ENCODE measurements around the gene HSF5. TPM values are rescaled to one million over a fixed set of nuclear protein-coding genes. Genes with fewer than 3 reads are reported as not detected.
A peak's percentile ranks its signal among the peaks of the same experiment; 100 is the strongest.

The HSF5 gene
- total RNA-seq, 2 donors from 2014 or later: 0.09 to 0.22 TPM

DNA sequence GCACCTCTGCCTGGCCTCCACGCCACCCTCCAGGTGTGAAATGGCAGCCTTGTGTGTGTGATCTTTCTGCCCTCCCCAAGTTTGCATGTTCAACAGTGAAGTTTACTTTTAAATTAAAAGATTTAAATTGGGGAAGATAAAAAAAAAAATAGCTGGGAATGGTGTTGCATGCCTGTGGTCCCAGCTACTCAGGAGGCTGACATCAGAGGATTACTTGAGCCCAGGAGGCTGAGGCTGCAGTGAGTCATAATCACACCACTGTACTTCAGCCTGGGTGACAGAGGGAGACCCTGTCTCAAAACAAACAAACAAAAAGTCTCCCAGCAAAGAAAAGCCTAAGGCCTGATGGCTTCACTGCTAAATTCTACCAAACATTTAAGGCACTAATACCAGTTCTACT is 35.5 kb downstream of the HSF5 start:
- H3K4me3 ChIP-seq (ENCODE audit: low read length): no peak overlapping the region
- no peak overlapping the region for H3K27ac ChIP-seq (ENCODE audit: low read depth, low read length)
- peaks cover 3% of the 10 kb centered on the region for H3K27me3 Mint-ChIP-seq (ENCODE audit: insufficient read depth)
- H3K4me3 Mint-ChIP-seq: no peak overlapping the region
- no peaks in the 10 kb centered on the region for H3K36me3 ChIP-seq (ENCODE audit: control insufficient read depth, insufficient read depth, low read length)
- no peaks in the 10 kb centered on the region for H3K4me1 Mint-ChIP-seq
- peak; percentile 56 for DNase-seq
- no peaks in the 10 kb centered on the region for H3K36me3 Mint-ChIP-seq (ENCODE audit: low read depth)
- H3K4me1 ChIP-seq (ENCODE audit: control insufficient read depth, insufficient read depth, low read length): no peaks in the 10 kb centered on the region
- H3K27ac Mint-ChIP-seq: no peak overlapping the region
- WGBS, 2 experiments (ENCODE audit: insufficient coverage in 1 of 2, insufficient read length in 1 of 2): 92 to 100% methylated on average over 1 of the region's 1 CpG
- H3K27me3 ChIP-seq (ENCODE audit: control insufficient read depth, insufficient read depth, low read length, poor library complexity, severe bottlenecking): no peaks in the 10 kb centered on the region
- H3K9me3 Mint-ChIP-seq: no peaks in the 10 kb centered on the region
- TF ChIP-seq, protein P1, sequence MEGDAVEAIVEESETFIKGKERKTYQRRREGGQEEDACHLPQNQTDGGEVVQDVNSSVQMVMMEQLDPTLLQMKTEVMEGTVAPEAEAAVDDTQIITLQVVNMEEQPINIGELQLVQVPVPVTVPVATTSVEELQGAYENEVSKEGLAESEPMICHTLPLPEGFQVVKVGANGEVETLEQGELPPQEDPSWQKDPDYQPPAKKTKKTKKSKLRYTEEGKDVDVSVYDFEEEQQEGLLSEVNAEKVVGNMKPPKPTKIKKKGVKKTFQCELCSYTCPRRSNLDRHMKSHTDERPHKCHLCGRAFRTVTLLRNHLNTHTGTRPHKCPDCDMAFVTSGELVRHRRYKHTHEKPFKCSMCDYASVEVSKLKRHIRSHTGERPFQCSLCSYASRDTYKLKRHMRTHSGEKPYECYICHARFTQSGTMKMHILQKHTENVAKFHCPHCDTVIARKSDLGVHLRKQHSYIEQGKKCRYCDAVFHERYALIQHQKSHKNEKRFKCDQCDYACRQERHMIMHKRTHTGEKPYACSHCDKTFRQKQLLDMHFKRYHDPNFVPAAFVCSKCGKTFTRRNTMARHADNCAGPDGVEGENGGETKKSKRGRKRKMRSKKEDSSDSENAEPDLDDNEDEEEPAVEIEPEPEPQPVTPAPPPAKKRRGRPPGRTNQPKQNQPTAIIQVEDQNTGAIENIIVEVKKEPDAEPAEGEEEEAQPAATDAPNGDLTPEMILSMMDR (conservative IDR thresholded peaks at IDR 0.05): no peak
- H3K9ac ChIP-seq (ENCODE audit: extremely low read depth, low read length, poor library complexity, severe bottlenecking): no peak overlapping the region
- H3K9me3 ChIP-seq (ENCODE audit: control insufficient read depth, low read length): no peaks in the 10 kb centered on the region

GRCh38 chr17:58447039-58447975 is 40.9 kb downstream of the HSF5 start:
- Mint-ChIP-seq H3K36me3 (ENCODE audit: low read depth) (no peaks in the 10 kb centered on the region), H3K27ac (no peak overlapping the region), H3K4me3 (no peak overlapping the region), H3K4me1 (no peaks in the 10 kb centered on the region), H3K9me3 (no peaks in the 10 kb centered on the region), H3K27me3 (ENCODE audit: insufficient read depth) (peaks cover 5% of the 10 kb centered on the region)
- peak; percentile 97 for DNase-seq
- WGBS, 2 experiments (ENCODE audit: insufficient coverage in 1 of 2, insufficient read length in 1 of 2): 52 to 67% methylated on average over 4 to 9 of the region's 9 CpGs
- no peak overlapping the region for H3K27ac ChIP-seq (ENCODE audit: low read depth, low read length)
- no peaks in the 10 kb centered on the region for H3K4me1 ChIP-seq (ENCODE audit: control insufficient read depth, insufficient read depth, low read length)
- TF ChIP-seq, protein P1 (conservative IDR thresholded peaks at IDR 0.05): peak; percentile 96
- H3K27me3 ChIP-seq (ENCODE audit: control insufficient read depth, insufficient read depth, low read length, poor library complexity, severe bottlenecking): no peaks in the 10 kb centered on the region
- no peaks in the 10 kb centered on the region for H3K9me3 ChIP-seq (ENCODE audit: control insufficient read depth, low read length)
- no peak overlapping the region for H3K4me3 ChIP-seq (ENCODE audit: low read length)
- no peak overlapping the region for H3K9ac ChIP-seq (ENCODE audit: extremely low read depth, low read length, poor library complexity, severe bottlenecking)
- no peaks in the 10 kb centered on the region for H3K36me3 ChIP-seq (ENCODE audit: control insufficient read depth, insufficient read depth, low read length)

- WGBS, 2 experiments (ENCODE audit: insufficient coverage in 1 of 2, insufficient read length in 1 of 2): 67 to 81% methylated on average over 1 to 5 of the region's 6 CpGs
- Mint-ChIP-seq H3K9me3 (no peaks in the 10 kb centered on the region), H3K27me3 (ENCODE audit: insufficient read depth) (peaks cover 2% of the 10 kb centered on the region), H3K4me1 (no peaks in the 10 kb centered on the region), H3K36me3 (ENCODE audit: low read depth) (no peaks in the 10 kb centered on the region), H3K4me3 (no peak overlapping the region), H3K27ac (no peak overlapping the region)
- Histone ChIP-seq H3K27ac (ENCODE audit: low read depth, low read length) (no peak overlapping the region), H3K27me3 (ENCODE audit: control insufficient read depth, insufficient read depth, low read length, poor library complexity, severe bottlenecking) (no peaks in the 10 kb centered on the region), H3K9ac (ENCODE audit: extremely low read depth, low read length, poor library complexity, severe bottlenecking) (no peak overlapping the region), H3K9me3 (ENCODE audit: control insufficient read depth, low read length) (no peaks in the 10 kb centered on the region), H3K4me1 (ENCODE audit: control insufficient read depth, insufficient read depth, low read length) (no peaks in the 10 kb centered on the region), H3K36me3 (ENCODE audit: control insufficient read depth, insufficient read depth, low read length) (no peaks in the 10 kb centered on the region), H3K4me3 (ENCODE audit: low read length) (no peak overlapping the region)
- DNase-seq: no peak
- TF ChIP-seq, protein P1 (conservative IDR thresholded peaks at IDR 0.05): no peak
These were observed 42.1 kb downstream of the HSF5 start for GRCh38 chr17:58446086-58446485.
